ENCODE measurements around the gene RXRB.
"Not testable (repeated sequence)": the region's sequence is repeated elsewhere in the genome, so short reads cannot be mapped to it uniquely, and the experiment has no call there.

Gene RXRB

GRCh38 chr6:33200219-33201146, at the start of gene RXRB, which contains the start of gene SLC39A7:
RXRB (minus strand) TSS chr6:33200665; CDS start chr6:33200476, 189 bp downstream.
SLC39A7 (plus strand) TSS chr6:33200867; CDS start chr6:33201246, 379 bp downstream.
- DNase-seq (ENCODE audit: low read depth, low spot score) = peak; percentile 100

DNA sequence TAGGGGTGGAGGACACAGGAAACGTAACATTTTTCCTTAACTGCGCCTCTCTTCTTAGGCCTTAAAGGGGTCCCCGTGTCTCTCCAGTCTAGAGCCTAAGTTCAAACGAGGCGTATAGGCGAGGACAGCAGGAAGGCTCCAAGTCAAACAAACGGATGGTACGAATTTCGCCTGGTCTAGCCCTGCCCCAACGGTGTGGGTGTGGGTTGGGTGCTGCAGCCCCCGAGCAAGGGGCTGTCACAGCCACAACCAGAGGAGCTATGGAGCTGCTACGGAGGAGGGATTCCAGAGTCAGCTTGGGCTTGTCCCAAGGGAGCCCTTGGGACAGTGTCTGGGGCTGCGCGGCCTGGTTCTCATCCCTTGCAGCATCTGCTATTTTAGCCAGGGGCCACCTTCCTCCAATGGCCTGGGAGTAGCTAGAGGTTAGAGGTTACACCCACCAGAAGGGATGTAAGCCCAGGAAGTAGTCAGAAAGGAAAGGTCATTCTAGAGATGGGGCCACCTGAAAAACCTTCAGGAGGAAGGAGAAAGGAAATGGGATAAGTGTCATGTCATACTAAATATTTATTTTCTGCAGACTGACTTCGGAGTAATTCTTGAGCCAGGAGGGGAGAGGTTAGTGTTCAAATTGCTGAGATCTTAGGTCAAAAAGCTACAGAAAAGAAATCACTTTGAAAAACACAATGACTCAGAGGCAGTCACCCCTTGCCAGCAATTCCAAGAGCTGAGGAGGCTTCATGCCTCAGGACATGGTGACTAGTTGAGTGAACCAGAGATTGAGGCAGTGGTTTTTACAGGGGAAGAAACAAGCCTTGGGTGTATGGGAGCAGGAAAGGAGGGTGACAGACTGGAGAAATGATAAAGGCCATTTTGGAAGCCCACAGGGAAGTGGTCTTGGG, 49.5 kb upstream of the RXRB start:
- DNase-seq (ENCODE audit: low read depth, low spot score) = no peak

- DNase-seq (ENCODE audit: low read depth, low spot score) = peak; percentile 97
These were observed 48.7 kb upstream of the RXRB start for GRCh38 chr6:33248932-33249731.

DNA sequence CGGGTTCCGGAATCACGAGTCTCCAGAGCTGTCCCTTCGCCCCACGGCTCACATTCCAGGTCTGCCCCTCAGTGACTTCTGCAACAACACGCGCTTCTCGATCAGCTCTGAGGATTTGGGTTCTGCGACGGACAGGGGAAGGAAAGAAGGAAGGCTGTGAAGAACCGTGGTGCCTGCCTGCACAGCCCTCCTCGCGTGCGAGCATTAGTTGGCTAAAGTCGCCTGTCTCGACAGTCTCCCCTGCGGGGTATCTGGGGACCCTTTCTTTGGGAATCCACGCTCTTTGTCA, 48.1 kb upstream of the RXRB start:
- DNase-seq (ENCODE audit: low read depth, low spot score) = no peak

- DNase-seq (ENCODE audit: low read depth, low spot score) = peak; percentile 71
These were observed 47.6 kb upstream of the RXRB start for GRCh38 chr6:33247977-33248642.

DNA sequence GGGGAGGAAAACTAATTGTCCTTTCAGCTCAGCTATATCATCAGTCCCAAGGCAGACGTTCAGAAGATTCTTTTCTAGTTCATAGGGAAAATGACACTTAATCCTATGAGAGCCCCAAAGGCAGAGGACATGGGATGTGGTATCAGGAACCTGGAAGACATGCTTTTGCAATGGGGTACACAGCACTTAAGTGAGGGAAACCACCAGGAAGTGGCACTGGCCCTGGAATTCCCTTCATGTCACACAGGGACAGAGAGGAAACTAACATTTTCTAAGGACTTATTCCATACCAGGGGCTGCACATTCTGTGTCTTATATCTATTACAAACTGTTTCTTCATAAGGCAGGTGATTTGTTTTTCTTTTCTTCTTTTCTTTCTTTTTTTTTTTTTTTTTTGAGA, 43.0 kb upstream of the RXRB start:
- DNase-seq (ENCODE audit: low read depth, low spot score) = no peak

DNA sequence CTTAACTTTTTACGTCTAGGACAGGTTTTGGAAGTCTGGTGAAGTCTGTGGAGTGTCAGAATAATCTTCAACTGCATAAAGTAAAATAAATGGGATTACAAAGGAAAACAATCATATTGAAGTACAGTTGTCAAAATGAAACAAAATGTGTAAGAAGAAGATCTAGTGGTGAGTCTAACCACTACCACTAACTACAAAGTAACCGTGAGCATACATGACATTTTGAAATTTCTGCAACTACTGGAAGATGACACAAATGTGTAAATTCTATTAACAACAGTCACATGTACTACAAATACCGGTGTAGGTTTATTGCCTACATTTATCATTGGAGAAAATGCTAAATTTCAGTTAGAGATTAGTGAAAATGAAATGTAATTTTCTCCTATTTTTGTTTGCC, 41.5 kb upstream of the RXRB start:
- no peak for DNase-seq (ENCODE audit: low read depth, low spot score)

- DNase-seq (ENCODE audit: low read depth, low spot score) = no peak
These were observed 37.3 kb upstream of the RXRB start for GRCh38 chr6:33237741-33238140.

GRCh38 chr6:33236852-33237251, 36.4 kb upstream of the RXRB start:
- no peak for DNase-seq (ENCODE audit: low read depth, low spot score)

DNA sequence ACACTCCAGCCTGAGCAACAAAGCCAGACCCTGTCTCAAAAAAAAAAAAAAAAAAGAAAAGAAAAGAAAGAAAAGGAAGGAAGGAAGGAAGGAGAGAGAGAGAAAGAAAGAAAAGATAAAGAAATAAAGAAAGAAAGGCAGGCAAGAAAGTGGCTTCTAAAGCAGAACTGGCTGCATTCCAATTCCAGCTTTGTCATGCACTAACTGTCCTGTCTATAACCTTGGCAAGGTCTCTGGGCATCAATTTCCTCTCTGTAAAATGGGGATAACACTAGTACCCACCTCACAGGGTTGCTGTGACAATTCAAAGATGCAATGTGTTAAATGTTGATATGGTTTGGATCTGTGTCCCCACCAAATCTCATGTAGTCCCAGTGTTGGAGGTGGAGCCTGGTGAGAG, 35.9 kb upstream of the RXRB start:
- DNase-seq (ENCODE audit: low read depth, low spot score) = no peak

DNA sequence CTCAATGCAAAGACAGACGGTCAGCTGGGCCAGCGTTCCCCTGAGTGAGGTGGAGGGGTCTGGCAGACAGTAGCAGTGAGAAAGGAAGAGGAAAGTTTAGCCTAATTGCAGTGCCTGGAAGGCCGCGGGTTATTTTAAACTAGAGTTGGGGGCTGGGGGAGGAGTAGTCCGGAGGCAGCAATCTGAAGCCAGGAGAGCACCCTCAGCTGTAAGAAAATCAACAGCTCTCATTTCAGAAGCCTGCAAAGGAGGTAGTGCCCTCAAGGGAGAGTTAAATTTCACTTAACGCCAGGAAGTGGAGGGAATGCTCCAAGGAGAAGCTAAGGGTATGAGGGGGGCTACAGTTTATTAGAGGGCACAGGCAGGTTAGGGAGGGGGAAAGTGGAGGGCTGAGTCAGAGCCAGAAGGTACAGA, 34.8 kb upstream of the RXRB start:
- no peak for DNase-seq (ENCODE audit: low read depth, low spot score)

- not testable (repeated sequence) for DNase-seq (ENCODE audit: low read depth, low spot score)
These were observed 26.1 kb upstream of the RXRB start for GRCh38 chr6:33226503-33227120.

DNA sequence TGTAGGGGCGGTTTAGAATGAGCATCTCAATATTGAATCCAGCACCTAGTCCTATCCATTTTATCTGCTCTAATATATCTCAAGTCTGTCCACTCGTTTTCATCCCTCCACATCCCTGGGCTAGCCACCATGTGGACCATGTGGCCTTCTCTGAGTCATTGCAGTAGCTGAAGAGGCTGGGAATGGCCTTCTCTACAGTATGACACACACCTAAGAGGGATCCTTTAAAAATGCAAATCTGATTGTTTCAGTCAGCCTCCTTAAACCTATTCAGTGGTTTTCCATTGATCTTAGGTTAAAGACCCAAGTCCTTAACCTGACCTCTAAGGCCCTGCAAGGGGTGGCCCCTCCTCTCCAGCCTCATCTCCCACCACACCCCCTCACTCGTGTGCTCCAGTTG, 17.2 kb upstream of the RXRB start:
- no peak for DNase-seq (ENCODE audit: low read depth, low spot score)

DNA sequence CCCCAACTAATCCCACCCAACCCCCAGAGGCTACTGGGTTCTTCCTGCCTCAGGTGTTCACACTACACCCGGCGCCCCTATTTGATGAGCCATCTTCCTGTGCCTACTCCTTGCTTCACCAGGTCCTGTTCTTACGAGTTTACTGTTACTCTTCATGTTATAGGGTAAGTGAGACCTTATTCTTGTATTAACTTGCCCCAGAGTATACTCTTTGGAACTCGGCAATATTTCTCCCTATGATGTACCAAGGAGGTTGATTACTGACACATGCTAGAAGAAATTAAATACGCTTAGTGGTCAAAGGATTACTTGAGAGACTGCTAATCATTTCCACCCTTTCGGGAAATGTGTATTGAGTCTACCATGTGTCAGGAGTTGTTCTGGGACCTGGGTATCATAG, 16.8 kb upstream of the RXRB start:
- DNase-seq (ENCODE audit: low read depth, low spot score) = no peak

DNA sequence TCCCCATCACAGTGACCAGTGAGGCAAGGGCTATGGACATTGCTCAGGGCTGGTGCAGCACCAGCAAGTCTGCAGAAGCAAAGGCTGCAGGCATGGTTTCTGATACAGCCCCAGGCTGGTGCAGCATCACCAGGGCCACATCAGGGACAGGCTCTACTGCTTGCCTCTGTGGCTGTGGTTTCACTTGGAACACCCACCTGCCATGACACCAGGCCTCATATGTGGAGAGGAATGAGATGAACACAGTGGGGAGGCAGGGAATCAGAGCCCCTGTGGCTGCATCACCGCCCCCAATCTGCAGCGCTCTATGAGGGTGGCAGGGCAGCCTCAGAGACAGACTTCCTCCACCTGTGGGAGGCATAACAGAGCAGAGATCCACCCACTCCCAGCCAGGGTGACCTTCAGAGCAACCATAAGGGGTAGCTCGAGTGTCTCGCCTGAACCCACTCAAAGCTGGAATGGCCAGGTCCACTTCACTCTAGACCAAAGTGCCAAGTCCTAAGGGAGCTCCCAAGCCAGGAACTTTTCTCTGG, 15.7 kb upstream of the RXRB start:
- DNase-seq (ENCODE audit: low read depth, low spot score) = no peak

DNA sequence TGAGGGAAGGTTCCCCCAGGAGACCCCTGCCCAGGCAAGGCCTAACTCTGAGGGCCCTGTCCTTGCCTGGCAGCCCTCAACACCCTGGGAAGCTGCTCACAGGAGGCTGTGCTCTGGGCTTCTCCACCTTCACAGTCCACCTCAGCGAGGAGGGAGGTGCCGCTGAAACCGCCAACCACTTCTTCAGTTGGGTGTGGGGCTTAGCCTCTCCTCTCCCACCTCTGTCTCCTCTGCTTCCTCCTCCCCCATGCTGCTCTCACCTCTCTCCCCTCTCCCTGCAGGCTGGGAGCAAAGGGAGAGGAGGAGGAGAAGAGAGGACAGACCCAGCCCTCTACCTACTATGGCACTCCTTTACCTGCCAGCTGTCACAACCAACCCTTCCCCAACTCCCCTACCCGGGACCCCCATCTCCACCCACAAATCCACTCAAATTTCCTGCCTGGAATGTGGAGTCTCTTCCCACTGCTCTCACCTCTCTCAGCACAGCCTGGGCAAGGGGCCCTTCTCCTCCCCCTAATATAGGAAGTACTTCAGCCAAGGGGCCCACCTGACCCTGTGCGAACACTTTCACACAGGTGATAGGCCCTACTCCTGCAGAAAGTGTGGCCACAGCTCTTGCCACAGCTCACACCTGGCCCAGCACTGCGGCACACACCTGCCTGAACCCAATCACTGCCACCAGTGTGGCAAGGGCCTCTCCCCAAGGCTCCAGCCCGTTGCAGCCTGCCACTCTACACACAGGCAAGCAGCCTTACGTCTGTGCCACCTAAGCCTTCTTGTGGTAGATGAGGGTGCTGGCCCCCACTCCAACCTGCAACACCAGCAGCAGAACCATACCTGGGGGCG, 15.0 kb upstream of the RXRB start:
- DNase-seq (ENCODE audit: low read depth, low spot score) = no peak

- no peak for DNase-seq (ENCODE audit: low read depth, low spot score)
These were observed 13.5 kb upstream of the RXRB start for GRCh38 chr6:33213989-33214335.

DNA sequence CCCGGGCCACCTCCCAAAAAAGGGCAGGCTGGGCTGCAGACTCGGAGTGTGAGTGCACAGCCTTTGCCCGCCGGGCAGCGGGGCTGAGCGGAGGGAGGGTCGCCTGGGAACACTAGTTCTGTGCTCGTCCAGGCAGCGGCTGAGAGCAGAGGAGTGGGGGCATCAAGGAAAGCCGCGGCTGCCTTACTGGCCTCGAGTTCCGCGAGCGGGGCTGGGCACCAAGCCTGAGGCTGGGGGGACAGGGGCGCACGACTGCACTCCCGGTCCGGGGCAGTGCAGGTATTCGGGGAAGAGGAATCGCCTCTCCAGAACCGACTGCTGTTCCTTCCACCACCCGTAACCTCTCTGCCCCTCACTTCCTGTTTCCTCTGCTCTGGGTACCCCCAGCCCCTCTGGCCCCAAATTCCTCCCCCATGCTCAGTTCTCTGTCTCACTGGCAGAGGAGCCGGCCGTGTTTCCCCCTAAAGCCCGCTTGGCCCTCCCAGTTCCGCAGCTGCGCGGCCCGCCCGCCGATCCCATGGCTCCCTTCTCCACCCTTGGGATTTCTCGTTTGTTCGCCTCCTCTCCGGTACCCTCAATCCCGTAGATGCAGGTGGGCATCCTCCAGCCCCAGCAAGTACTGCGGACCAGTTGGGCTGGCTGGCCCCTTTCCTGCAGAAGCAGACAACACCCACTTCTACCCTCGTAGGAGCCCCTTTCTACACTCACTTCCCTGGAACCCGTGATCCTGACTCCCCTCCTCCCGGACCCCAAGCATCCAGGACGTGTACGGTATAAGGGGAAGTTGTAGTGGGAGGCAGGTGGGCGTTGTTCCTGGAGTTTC, 12.9 kb upstream of the RXRB start:
- no peak for DNase-seq (ENCODE audit: low read depth, low spot score)

GRCh38 chr6:33212857-33213165, 12.3 kb upstream of the RXRB start:
- no peak for DNase-seq (ENCODE audit: low read depth, low spot score)
